GM19099 (cell line): Measurements from ENCODE around the gene BLMH.

ENCODE experiments used
- POLR2A ChIP-seq: IDR thresholded peaks from 3 replicates; pipeline ENCODE4 v1.6.1; 2011; ENCODE audit warnings: low read depth; ENCODE audit not compliant: insufficient read length; ENCODE audit errors: extremely low read depth

Gene BLMH

DNA sequence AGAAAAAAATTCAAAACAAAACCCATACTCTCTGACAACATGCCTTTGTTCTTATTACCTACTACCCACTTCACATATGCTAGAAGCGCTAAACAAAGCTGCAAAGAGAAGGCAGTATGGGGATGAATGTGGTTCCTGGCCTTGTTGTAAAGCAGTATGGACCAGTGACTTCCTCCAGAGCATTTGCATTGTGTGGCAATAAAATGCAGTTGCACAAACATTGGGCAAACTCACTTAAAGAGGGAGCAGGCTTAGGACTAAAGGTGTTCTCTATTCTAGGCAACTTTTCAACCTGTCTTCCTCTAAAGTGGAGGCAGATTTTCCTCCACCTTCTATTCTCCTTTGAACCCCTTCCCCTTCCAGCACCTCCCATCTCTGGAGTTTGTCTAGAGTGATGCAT lies 25.0 kb upstream of the BLMH start:
- no peak for TF ChIP-seq POLR2A

DNA sequence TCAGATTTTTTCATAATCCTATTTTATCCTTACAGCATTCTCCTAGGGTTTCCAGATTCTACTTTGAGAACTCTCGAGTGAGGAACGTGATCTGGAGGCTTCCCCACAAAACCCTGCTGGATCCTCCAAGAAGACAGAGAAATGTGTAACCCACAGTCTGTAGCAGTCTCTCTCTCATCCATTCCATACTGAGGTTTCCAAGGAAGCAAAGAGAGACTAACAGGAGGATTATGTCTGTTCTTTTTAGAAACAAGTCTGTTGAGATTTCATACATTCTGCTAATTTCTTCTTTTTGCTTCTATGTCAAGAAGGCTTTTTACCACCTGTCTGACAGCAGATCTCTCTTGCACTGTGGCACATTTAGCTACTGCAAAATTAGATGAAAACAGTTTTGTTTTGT lies 23.4 kb upstream of the BLMH start:
- no peak for TF ChIP-seq POLR2A

DNA sequence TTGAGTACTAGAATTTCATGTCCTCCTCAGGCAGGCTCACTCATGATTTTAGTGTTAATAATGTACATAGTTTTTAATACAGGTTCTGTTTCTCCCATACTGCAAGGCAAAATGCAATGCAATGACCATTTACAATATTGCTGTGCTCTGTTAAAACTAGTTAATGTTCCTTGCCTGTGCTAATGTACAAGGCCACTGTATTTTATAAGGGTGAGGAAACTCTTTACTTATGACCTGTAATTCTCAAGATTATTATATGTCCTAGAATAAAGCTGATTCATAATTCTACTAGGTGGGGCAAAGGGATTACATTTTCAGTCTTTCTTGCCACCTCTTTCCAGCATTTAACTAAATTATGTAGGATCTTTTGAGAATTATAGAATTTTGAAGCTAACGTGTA lies 22.7 kb upstream of the BLMH start:
- no peak for TF ChIP-seq POLR2A

DNA sequence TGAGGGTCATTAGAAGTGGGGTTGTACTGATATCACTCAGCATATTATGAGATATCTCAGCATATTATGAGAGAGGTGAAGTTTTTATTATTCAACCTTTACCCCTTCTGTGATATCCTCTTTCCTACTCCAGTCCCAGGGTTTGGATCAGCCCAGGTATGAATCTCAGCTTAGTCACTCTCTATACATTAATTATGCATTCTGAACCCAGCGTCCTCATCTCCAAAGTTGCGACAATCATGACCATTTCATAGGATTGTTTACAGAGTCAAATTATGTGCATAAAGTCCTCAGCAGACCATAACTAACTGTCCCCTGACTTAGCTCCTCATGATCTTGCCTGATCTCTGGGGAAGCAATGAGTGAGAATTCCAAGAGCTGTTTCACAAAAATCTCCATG lies 20.5 kb upstream of the BLMH start:
- TF ChIP-seq POLR2A, result no peak

DNA sequence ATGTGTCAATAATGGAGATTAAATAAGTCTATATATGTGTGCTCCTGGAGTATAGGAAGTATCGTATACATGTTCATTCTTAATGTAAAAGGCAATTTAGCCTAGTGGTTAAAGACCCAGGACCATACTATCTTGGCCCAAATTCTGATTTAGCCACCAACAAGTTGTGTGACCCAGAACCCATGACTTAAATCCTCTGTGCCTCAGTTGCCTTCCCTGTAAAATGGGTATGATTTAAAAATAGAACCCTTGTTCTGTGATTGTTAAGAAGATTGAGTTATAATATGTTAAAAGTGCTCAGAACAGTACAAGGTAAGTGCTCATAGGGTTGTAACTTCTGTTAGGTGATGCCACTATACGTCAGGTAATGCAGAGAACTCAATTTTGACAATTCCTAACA lies 18.8 kb upstream of the BLMH start:
- TF ChIP-seq POLR2A, result no peak

DNA sequence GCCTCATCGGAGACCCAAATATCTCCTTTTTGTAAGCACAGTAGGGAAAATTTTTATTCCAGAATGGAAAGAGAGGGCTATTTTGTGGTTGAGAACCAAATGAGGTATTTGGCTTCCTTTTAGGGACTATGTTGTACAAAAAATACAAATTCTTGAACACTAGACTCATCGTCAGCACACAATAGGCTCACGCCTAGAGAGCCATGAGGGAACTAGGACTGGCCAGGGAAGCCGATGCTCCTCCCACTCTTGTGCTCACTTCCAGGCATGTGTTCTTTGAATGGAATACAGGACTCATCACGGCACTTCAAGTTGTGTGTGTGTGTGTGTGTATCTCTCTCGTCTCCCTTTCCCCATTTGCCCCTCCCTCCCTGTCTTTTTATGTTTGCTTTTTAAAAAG lies 17.8 kb upstream of the BLMH start:
- no peak for TF ChIP-seq POLR2A

DNA sequence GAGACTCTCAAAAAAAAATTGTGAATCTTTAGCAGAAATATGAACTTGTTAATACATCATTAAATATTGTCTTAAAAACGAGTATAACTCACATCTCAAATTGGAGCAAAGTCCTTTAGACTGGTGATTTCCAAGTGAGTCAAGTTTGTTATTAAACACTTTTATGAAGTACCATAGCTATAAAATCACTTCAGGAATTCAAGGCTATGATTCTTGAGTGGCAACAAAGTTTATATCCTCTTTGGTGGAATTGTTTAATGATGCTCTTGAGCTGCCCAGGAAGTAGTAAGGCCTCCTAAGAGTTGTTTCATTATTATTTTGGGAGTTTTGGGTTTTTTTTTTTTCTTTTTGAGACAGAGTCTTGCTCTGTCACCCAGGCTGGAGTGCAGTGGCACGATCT lies 16.7 kb upstream of the BLMH start:
- no peak for TF ChIP-seq POLR2A

DNA sequence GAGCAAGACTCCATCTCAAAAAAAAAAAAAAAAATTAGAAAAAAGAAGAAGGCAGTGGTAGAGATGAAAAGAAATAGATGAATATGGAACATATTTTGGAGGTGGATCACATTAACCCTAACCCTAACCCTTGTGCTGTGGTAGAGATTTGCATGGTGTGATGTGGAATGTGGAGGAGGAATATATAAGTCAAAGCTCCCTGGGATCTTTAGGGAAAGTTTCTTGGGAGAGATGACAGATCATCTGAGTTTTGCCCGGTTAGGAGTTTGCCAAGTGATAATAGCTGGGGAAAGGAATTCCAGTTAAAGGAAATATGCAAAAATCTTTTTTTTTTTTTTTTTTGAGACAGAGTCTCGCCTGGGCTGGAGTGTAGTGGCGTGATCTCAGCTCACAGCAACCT lies 13.0 kb upstream of the BLMH start:
- no peak for TF ChIP-seq POLR2A

DNA sequence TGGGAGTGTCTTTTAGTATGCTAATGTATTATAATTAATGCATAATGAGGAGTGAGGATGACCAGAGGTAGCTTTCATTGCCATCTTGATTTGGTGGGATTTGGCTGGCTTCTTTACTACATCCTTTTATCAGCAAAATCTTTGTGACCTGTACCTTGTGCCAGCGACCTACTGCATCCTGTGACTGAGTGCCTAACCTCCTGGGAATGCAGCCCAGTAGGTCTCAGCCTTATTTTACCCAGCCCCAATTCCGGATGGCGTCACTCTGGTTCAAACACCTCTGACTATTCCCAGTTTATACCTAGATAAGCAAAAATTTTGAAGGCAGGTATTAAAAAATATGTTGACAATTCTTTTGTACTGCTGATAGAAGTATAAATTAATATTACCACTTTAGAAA lies 10.5 kb upstream of the BLMH start:
- TF ChIP-seq POLR2A, result no peak

DNA sequence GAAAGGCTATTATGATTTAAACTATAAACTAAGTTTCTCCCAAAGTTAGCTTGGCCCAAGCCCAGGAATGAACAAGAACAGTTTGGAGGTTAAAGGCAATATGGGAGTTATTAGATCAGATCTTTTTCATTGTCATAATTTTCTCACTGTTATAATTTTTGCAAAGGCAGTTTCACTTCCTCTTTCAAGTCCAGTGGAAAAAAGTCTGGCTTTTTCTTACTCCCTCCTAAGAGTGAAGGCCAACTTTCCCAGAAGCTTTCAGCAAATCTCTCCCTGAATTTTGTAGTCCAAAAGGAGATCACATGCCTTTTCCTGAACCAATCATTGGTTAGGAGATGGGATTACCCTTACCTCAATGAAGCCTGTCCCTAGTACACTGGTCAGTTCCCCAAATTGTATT lies 9.1 kb upstream of the BLMH start:
- no peak for TF ChIP-seq POLR2A

DNA sequence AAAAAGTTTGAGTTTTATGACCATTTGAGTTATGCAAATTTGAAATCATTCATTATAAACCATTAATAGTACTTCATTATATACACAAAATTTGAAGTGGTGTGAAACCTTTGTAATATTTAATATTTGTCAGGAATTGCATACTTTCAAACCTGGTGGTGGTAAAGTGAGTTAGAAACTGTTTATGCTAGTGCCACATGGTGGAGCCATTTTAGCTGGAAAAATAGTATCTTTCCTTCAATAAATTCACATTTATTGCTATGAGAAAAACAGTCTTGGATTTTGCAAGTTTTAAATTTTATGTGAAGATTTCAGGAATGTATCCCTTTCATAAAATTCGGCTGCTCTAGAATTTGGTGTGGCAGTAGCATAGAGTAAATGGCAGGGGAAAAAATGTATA lies 7.3 kb upstream of the BLMH start:
- no peak for TF ChIP-seq POLR2A

DNA sequence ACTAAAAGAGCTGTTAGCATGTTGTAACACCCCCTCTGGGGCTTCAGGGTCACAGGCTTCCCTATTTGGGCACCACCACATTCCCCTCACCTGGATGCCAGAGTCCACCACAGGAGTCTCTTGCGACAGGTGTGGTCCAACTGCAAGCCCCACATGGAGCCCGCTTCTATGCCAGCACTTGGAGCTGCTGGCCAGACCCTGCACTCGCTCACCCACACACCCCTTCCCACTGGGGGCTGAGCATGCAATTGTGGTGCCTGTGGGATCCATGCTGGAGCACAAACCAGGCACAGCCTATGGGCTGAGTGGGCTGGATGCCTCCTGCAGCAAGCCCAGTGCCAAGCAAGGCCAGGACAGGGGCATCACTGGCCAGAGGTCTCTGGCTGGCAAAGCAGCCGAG lies 6.0 kb upstream of the BLMH start:
- TF ChIP-seq POLR2A, result no peak

DNA sequence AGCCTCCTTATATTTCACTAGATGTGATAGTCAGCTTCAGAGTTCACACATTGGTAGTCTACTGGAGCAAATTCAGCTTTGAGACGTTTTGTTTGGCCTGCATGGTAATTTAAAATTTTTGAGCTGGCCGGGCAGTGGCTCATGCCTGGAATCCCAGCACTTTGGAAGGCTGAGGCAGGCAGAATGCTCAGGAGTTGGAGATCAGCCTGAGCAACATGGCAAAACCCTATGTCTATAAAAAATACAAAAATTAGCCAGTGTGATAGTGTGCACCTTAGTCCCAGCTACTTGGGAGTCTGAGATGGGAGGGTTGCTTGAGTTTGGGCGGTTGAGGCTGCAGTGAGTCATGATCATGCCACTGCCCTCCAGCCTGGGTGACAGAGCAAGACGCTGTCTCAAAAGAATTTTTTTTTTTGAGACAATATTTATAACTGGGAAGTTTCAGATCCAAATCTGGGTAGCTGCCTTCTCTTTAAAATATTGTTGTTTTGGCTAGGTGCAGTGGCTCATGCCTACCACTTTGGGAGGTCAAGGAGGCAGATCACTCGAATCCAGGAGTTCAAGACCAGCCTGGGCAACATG lies 4.8 kb upstream of the BLMH start:
- no peak for TF ChIP-seq POLR2A

DNA sequence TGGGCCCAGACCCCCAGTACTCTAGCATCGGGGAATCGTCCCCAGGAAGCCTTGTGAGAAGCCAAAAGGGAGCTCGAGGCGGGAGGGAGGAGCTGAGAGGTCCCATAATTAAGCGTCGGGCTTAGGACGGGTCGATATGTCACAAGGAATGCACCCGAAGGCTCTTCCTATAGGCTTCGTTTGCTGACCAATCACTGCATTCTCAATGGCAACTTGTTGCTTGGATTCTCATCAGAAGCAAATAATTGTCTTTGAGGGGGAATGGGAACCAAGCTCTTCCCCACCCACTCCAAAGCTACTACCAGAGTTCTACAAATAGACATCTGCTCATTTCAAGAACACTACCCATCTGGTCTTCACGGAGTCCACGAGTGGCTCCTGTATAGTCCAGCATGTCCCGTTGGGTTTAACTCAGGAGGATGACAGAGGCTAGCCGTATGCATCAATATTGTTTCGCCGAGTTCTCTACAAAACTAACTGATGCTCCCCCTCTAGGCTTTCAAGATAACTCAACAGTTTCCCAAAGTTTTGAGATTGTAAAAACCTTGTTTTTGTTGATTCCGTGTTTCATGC lies 628 bp upstream of the BLMH start:
- no peak for TF ChIP-seq POLR2A

DNA sequence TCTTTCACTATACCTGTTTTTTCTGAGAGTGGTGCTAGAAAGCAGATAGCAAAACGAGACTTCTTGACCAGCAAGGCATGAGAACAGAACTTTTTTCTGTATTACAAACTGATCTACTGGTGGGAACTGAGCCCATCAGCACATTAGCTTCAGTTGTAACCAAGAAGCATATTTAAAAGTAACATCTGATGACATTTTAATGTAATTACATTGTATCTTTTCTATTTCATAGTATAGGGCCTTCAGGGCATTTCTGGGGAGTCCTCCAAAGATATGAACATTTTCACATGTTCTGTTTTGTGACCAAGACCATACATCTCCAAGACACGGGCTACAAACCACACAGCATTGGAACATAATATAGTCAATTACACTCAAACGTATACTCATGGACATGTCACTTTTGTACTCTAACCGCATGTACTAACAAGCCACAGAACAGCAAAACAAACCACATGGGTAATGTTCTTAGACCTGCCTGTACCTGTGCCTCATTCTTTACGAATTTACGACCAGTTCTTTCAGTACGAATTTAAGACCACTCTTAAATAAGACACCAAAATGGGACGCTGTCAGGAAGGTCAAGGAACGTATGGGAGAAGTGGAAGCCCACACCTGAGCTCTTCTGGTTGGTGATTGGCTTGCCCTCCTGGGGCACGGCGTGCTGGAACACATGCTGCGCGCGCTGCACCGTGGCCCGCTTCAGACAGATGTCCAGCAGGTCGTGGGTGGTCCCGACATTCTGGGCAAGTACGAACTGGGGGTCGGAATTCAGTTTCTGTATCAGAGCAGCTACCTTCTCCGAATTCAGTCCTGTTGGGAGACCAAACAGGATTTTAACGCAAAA lies 825 bp downstream of the BLMH start:
- no peak for TF ChIP-seq POLR2A

DNA sequence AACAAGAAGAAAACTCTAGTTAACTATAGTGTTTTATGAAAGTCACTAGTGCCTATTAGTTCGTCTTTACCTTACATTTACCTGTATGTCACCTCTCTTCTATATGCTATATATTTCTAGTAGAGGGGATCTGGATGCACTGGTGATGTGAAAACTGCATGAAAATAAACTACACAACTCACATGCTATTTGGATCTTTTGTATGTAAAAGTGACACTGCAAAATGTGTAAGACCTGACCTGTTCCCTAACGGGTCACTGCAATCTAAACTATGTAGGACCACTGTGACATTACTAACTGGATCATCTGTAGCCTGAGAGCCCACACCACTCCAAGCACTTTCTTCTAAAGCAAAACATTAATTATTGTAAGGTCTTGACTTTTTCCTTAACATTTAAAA lies 1.7 kb downstream of the BLMH start:
- no peak for TF ChIP-seq POLR2A
